ENCODE measurements around the gene POLR2H.

The POLR2H gene

DNA sequence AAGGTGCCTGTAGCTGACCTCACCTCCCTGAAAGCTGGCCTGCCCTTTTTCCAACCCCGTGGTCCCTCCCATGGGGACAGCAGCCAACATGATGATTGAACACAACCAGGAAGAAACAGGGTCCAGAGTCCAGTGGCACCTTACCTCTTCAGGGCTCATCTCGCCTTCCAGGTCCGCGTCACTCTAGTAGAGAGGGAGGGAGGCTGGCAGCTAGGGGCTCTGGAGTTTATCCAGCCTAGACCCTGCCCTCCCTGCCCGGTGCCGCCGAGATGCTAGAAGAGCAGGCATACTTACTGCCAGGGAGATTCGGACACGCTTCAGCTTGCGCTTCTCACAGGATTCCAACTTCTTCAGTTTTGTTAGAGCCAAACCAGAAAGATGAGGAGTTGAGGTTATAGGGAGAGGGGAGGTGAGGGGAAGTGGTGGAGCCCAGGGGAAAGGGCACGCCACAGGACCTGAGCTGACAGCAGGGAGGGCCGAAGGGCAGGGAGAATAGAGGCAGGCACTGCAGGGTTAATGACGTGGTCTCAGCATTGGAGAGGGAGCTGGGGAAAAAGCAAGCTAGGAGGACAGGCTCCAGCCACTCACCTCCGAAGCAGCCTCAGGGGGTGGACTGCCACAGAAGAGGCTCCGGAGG is 9.2 kb upstream of the POLR2H start:
- no peak for DNase-seq (ENCODE audit: low read depth, low spot score)

DNA sequence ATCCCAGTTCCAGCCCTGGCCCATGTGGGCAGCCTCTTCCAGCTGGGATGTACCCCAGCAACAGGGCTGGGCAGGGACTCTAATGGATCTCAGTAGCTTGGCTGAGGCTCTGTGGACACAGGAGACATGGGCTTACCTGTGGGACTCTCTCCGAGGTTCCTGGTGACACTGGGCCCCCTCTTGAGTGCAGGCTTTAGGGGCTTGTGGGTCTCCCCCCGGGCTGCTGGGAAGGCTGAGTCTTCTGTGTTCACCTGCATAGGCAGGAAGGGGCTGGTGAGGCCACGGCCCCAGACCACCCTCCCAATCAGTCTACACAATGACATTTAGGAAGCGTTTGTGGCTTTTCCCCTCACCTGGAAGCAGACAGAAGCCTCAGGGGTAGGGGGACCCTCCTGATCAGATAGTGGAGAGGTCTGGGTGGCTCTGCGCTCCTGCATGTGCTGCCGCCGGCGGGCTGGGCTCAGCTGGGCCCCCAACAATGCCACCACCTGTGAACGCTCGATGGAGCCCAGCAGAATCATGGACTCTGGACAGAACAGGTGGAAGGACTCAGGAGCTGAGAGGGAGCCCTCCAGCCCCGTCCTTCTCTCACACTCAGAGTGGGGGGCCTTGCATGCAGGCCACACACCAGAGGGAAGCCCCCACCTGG is 8.5 kb upstream of the POLR2H start:
- no peak for DNase-seq (ENCODE audit: low read depth, low spot score)

- DNase-seq (ENCODE audit: low read depth, low spot score), result no peak
These were observed 8.0 kb upstream of the POLR2H start for GRCh38 chr3:184353546-184353941.

- DNase-seq (ENCODE audit: low read depth, low spot score), result no peak
These were observed 7.3 kb upstream of the POLR2H start for GRCh38 chr3:184354121-184354728.

GRCh38 chr3:184354754-184355153 is 6.8 kb upstream of the POLR2H start:
- DNase-seq (ENCODE audit: low read depth, low spot score), result no peak

- no peak for DNase-seq (ENCODE audit: low read depth, low spot score)
These were observed 6.1 kb upstream of the POLR2H start for GRCh38 chr3:184355261-184356040.

DNA sequence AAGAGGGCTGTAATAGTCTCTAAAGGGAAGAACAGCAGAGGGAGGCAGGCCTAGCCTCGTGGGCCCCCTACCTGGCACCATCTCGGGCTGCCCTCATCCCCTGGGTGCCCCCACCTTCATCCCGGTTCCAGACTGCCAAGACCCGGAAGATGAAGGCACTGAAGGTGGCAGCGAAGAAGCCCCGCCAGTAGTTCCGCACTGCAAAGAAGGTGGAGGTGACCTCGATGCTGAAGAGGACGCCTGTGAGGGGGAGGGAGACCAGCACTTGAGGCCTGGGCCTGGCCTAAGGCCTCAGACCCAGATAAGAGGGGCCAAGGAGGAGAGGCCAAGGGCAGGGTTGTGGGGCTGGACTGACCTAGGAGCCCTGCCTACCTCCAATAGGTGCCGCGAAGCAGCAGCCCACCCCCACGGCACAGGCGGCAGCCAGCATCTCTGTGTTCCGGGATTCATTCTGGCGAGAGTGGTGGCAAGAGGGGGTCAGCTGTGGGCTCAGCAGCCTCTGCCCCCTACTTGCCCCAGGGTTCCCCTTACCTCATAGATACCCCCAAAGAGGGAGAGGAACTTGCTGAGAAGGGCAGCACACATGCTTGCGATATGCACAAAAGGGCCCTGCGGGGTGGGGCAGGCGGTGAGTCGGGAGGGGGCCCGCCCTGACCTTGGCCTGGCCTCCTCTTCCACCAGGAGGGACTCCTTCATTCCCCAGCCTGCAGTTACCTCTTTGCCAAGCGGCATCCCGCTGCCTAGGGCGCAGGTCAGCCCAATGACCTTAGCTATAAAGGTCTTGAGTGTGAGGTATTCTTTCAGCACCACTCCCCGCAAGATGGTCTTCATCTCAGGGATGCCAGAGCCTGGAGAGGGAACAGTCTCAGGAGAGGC is 4.0 kb upstream of the POLR2H start:
- no peak for DNase-seq (ENCODE audit: low read depth, low spot score)

DNA sequence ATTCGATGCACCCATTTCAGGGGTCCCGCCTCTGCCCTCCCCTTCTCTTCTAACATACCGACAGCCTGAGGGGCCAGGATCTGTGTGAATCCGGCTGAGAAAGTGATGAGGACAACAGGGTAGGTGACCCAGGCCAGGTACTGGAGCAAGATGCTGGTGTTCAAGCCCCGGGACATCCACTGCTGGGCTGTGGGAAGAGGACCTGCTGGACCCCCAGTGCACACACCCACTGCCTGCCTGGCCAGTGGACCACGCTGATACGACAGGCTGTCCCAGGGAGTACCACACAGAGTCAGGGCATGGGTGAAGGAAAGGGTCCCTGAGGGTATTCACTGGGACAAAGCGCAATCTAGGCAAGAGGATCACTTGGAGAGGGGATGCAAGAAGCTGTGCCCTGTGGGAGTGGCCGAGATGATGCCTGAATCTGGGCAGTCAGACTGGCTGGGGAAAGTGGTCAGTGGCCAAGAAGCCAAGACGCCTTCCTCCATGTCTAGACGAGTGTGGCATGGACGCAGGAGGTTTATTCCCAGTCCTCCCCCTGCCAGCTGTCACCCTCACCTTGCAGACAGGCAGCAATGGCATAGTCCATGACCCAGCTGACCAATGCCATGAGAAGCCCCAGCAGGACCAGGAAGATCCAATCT is 3.3 kb upstream of the POLR2H start:
- DNase-seq (ENCODE audit: low read depth, low spot score), result no peak

GRCh38 chr3:184358921-184359350 is 2.6 kb upstream of the POLR2H start:
- DNase-seq (ENCODE audit: low read depth, low spot score), result no peak

GRCh38 chr3:184359610-184360009 is 1.9 kb upstream of the POLR2H start:
- no peak for DNase-seq (ENCODE audit: low read depth, low spot score)

GRCh38 chr3:184360070-184360928 is 1.2 kb upstream of the POLR2H start:
- no peak for DNase-seq (ENCODE audit: low read depth, low spot score)

- DNase-seq (ENCODE audit: low read depth, low spot score), result no peak
These were observed 480 bp upstream of the POLR2H start for GRCh38 chr3:184360929-184361531.

DNA sequence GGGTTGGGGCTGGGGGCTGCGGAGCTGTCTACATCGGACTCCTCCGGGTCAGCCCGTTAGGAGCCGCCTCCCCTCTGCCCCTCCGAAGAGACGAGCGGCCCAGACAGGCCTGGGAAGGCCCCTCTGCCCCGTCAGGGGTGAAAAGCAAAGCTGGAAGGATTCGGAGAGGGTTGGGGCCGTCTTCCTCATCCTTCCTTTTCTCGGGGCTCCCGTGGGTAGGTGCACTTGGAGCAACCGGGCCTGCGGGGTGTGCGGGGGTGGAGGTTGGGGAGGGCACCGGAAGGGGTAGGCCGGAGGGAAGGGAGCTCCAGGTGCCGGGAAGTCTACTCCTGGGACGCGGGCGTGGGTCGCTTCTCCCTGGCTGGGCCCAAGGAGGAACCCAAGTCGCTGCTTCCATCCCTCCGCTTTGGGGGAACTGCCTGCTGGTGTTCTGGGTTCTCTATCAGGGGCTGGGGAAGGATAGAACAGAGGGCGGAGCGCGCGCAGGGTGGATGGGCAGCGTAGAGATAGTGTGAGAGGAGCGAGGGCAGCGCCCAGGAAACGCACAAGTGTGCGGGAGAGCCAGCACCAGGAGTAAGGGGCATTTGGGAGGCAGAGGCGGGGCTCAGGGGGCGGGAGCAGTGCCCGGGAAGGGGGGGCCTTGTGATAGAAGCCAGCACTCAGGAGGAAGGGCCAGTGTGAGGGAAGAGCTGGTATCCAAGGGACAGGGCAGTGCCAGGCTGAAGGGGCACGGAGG is 590 bp downstream of the POLR2H start:
- no peak for DNase-seq (ENCODE audit: low read depth, low spot score)

- DNase-seq (ENCODE audit: low read depth, low spot score), result peak; percentile 93
These were observed 1.4 kb downstream of the POLR2H start for GRCh38 chr3:184362668-184363546.

DNA sequence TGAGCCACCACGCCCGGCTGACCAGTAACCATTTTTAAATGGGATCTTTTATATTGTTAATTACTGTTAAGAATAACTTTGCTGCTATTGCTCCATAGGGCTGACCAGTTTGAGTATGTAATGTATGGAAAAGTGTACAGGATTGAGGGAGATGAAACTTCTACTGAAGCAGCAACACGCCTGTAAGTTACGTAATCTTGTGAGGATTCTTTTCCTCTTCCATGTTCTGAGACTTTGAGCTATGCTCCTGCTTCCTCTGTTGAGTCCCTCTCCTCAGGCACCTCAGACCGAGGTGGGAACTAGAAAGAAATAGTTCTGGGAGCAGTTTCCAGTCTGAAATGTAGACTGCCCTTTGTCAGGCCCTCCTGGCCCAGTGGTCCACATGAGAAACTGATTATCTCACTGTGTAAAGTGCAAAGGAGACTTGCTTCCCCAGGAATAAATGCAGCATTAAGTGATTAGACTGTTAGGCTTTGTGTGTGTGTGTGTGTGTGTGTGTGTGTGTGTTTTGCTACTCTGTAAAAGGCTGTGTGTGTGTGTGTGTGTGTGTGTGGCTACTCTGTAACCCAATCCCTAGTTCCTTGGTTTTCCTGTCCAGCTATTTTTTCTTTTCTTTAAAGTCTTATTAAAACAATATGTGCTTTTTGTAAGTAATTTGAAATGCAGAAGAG is 5.2 kb downstream of the POLR2H start:
- no peak for DNase-seq (ENCODE audit: low read depth, low spot score)

- no peak for DNase-seq (ENCODE audit: low read depth, low spot score)
These were observed 6.6 kb downstream of the POLR2H start for GRCh38 chr3:184368116-184368515.

GRCh38 chr3:184368586-184369183 is 7.2 kb downstream of the POLR2H start:
- no peak for DNase-seq (ENCODE audit: low read depth, low spot score)

All from brain pericyte (primary cell).